Body of pancreas (tissue), 4 donors: Measurements from ENCODE around the gene ADRB2.

Experiments used
- POLR2A ChIP-seq, 3 donors: fragments of 450-650 bp; IDR thresholded peaks; one replicate each; pipeline ENCODE4 v1.6.1; 2016; ENCODE audit warnings: antibody characterized with exemption in 3 of 3, mild to moderate bottlenecking in 2 of 3
- TF ChIP-seq, protein P1 (sequence below), 7 experiments: fragments of 450-650 bp in 4 of 7; fragments of 200-600 bp in 3 of 7; sonication (generic) in 3 of 7; IDR thresholded peaks; one replicate each; pipeline ENCODE4 v1.5.1; 2016 to 2019; ENCODE audit warnings: antibody characterized with exemption in 7 of 7

GRCh38 chr5:148801682-148802276 lies 24.6 kb upstream of the ADRB2 start:
- TF ChIP-seq, protein P1, sequence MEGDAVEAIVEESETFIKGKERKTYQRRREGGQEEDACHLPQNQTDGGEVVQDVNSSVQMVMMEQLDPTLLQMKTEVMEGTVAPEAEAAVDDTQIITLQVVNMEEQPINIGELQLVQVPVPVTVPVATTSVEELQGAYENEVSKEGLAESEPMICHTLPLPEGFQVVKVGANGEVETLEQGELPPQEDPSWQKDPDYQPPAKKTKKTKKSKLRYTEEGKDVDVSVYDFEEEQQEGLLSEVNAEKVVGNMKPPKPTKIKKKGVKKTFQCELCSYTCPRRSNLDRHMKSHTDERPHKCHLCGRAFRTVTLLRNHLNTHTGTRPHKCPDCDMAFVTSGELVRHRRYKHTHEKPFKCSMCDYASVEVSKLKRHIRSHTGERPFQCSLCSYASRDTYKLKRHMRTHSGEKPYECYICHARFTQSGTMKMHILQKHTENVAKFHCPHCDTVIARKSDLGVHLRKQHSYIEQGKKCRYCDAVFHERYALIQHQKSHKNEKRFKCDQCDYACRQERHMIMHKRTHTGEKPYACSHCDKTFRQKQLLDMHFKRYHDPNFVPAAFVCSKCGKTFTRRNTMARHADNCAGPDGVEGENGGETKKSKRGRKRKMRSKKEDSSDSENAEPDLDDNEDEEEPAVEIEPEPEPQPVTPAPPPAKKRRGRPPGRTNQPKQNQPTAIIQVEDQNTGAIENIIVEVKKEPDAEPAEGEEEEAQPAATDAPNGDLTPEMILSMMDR (IDR thresholded peaks at IDR 0.05): no peak
- no peak for TF ChIP-seq POLR2A (IDR thresholded peaks at IDR 0.05)
